T-helper 1 cell treated with Interleukin-12 subunit alpha and Interleukin-12 subunit beta and Interleukin-4 antibody, amounts not matched to agents 30 ng/mL and 1 ng/mL, for 36 hours (primary cell): ENCODE measurements around the gene FARP1. TPM values are rescaled to one million over a fixed set of nuclear protein-coding genes. Genes with fewer than 3 reads are reported as not detected.

Experiments
- intact Hi-C: fragments of 100-400 bp; cut with micrococcal nuclease; formaldehyde crosslinking; loops from one replicate; pipeline ENCODE4 v1.15.1; 2024
- total RNA-seq: library from RNA; stranded (reverse); gene quantifications from 2 replicates; pipeline ENCODE4 v1.2.3, GENCODE V29; 2022

The FARP1 gene
- total RNA-seq, 1 donor from 2014 or later = 0.17 TPM

DNA sequence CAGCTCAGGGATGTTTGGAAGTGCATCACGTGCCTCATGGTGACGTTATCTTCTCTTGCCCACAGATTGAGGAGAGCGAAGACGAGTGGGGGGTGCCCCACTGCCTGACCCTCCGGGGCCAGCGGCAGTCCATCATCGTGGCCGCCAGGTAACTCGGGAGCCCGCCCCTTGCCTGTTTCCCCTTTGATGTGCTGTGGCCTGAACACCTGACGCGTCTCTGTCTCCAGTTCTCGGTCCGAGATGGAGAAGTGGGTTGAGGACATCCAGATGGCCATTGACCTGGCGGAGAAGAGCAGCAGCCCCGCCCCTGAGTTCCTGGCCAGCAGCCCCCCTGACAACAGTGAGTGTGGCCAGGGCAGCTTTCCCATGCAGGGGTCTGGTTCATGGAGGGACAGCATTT is 297.0 kb downstream of the FARP1 start:
- intact Hi-C loops = loop anchor here (10.0 kb wide), 1 partner anchor 585 kb away; no protein-coding TSS in a partner anchor

- intact Hi-C loops = loop anchor here (10.0 kb wide), 1 partner anchor 586 kb away; no protein-coding TSS in a partner anchor
Measured at GRCh38 chr13:98440390-98441055, 297.6 kb downstream of the FARP1 start.

GRCh38 chr13:98441056-98441676 is 298.3 kb downstream of the FARP1 start:
- intact Hi-C loops = loop anchor here (10.0 kb wide), 1 partner anchor 586 kb away; no protein-coding TSS in a partner anchor

GRCh38 chr13:98442391-98443230 is 299.7 kb downstream of the FARP1 start:
- intact Hi-C loops = loop anchor here (10.0 kb wide), 1 partner anchor 588 kb away; no protein-coding TSS in a partner anchor

DNA sequence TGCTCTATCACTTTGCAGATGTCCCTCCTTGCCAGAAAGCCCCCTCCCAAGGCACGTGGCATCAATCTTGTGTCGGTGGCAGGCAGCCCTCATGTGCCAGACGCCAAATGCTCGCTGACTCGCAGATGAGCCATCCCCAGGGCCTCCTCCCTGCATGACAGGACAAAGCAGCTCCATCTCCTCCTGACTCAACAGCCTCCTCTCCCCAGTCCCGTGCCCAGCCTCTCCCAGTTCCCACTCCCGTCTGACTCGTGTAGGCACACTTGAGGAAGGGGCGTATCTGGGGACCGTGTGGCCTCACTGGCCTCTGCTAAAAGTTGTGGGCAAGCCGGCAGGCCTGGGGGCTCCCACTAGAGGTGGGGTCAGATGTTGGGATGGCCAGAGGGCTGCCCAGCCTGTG is 300.4 kb downstream of the FARP1 start:
- intact Hi-C loops = loop anchor here (10.0 kb wide), 1 partner anchor 589 kb away; no protein-coding TSS in a partner anchor

DNA sequence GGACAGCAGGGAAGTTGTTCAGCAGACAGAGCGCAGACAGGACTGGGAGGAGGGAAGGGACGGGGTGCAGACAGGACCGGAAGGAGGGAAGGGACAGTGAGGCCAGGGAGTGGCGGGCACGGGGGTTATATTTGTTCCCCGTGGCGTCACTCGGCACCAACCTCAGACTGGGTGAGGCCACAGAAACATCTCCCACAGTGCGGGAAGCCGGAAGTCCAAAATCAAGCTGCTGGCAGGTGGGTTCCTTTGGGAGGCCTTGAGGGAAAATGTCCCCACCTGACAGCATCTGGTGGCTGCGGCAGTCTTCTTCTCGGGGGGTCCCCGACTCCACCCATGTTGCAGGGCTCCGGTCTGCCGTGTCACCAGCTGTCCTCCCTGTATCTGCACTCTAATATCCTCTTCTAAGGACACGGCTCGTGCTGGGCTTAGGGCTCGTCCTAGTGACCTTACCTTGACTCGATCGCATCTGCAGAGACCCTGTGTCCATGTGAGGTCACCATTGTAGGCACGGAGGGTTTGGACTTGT is 301.0 kb downstream of the FARP1 start:
- intact Hi-C loops = loop anchor here (2.0 to 10.0 kb wide), 2 partner anchors 131 to 589 kb away; no protein-coding TSS in a partner anchor

GRCh38 chr13:98444381-98444780 is 301.5 kb downstream of the FARP1 start:
- intact Hi-C loops = loop anchor here (2.0 to 10.0 kb wide), 2 partner anchors 130 to 590 kb away; no protein-coding TSS in a partner anchor

DNA sequence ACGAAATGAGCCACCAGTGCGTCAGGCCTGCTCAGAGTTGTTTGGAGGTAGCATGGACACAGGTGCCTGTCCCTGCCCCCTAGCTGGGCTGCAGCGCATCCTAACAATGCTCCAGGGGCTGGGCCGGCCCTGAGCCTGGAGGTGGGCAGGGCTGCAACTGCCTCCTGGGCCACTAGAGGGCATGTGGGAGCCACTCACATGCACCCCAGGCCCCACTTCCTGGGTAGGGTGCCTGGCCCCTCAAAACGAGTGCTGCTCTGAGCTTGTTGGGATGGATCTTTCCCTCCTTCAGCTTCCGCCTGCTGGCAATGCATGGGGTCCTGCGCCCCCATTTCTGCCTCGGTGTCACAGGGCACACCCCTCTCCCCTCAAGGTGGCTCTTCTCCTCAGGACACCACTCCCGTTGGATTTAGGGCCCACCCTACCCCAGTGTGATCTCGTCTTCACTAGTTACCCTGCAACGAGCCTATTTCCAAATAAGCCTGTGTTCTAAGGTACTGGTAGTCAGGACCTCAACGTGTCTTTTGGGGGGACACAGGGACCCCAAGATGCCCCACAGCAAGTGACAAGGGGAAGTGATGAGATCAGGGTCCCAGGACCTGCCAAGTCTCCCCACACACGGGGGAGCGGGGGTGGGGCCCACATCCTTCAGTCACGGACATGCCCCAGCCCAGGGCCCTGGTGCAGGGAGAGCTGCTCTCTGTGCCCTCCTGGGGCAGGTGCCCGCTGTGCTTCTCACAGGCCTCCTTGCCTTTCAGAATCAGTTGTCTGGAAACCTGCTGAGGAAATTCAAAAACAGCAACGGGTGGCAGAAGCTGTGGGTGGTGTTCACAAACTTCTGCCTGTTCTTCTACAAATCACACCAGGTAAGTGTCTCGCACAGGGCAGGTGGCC is 302.7 kb downstream of the FARP1 start:
- intact Hi-C loops = loop anchor here (1.0 to 10.0 kb wide), 6 partner anchors 21 to 591 kb away; no protein-coding TSS in a partner anchor

GRCh38 chr13:98446234-98446621 is 303.3 kb downstream of the FARP1 start:
- intact Hi-C loops = loop anchor here (10.0 kb wide), 1 partner anchor 591 kb away; no protein-coding TSS in a partner anchor

GRCh38 chr13:98447130-98447529 is 304.2 kb downstream of the FARP1 start:
- intact Hi-C loops = loop anchor here (10.0 kb wide), 1 partner anchor 592 kb away; no protein-coding TSS in a partner anchor

GRCh38 chr13:98447881-98448641 is 305.2 kb downstream of the FARP1 start:
- intact Hi-C loops = loop anchor here (10.0 kb wide), 1 partner anchor 593 kb away; no protein-coding TSS in a partner anchor

DNA sequence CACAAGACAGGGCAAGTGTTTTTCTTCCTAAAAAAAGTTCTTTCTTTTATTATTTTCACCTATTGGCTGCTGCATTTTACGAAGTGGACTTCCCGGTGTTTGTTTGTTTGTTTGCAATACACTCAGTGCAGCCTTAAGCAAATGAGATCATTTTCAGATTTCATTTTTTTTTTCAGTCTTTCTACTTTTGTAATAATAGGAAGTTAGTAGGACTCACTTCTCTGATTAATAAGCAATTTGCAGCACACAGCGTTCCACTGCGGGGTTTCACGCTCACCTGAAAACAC is 305.7 kb downstream of the FARP1 start:
- intact Hi-C loops = loop anchor here (10.0 kb wide), 1 partner anchor 594 kb away; no protein-coding TSS in a partner anchor

GRCh38 chr13:98449273-98449672 is 306.4 kb downstream of the FARP1 start:
- intact Hi-C loops = loop anchor here (10.0 kb wide), 1 partner anchor 594 kb away; no protein-coding TSS in a partner anchor

DNA sequence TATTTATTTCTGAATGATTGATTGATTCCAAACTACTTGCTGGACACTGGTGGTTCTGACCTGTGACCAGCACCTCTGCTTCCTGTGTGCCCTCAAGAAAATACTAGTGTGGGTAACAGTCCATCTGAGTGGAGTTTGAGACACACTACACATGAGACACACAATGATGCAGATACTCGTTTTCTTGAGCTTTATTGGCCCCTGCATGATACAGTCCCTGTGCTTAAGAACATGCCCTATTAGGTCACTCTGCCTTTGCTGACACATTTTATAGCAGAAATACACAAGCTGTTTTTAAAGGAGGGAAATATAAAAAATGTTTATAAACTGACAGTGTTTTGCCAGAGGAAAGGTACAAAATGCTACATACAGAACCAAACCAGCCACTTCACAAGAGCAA is 307.1 kb downstream of the FARP1 start:
- intact Hi-C loops = no loop called here

GRCh38 chr13:98450539-98451111 is 307.7 kb downstream of the FARP1 start:
- intact Hi-C loops = no loop called here

GRCh38 chr13:98451676-98452470 is 309.0 kb downstream of the FARP1 start:
- intact Hi-C loops = no loop called here

GRCh38 chr13:98452851-98453843 is 310.3 kb downstream of the FARP1 start:
- intact Hi-C loops = no loop called here
